Esophagus squamous epithelium (tissue), 5 donors: ENCODE measurements around the gene EGF. TPM values are rescaled to one million over a fixed set of nuclear protein-coding genes. Genes with fewer than 3 reads are reported as not detected.

Source experiments
- DNase-seq: peaks from one replicate; lab custom pipeline; 2025; lab: John Stamatoyannopoulos, UW
- H3K27ac ChIP-seq, 4 donors: fragments of 200-600 bp; sonication (generic); one replicate each; pipeline ENCODE4 v1.5.1; 2016 to 2019; ENCODE audit warnings: mild to moderate bottlenecking in 1 of 4
- H3K27me3 ChIP-seq, 4 donors: fragments of 200-600 bp; sonication (generic); 1 replicate in 3 of 4; 2 replicates in 1 of 4; pipeline versions ENCODE4 v1.5.1 to v1.6.0; 2017 to 2021; ENCODE audit warnings: antibody characterized with exemption in 1 of 4
- H3K36me3 ChIP-seq, 3 donors: fragments of 200-600 bp; sonication (generic); one replicate each; pipeline ENCODE4 v1.5.1; 2016 to 2019
- H3K4me1 ChIP-seq, 3 donors: fragments of 200-600 bp; sonication (generic); one replicate each; pipeline ENCODE4 v1.5.1; 2017 to 2019
- H3K4me3 ChIP-seq, 4 donors: fragments of 200-600 bp; sonication (generic); 1 replicate in 3 of 4; 2 replicates in 1 of 4; pipeline ENCODE4 v1.5.1; 2016 to 2019; ENCODE audit warnings: mild to moderate bottlenecking in 2 of 4, moderate library complexity in 1 of 4
- H3K9me3 ChIP-seq, 3 donors: fragments of 200-600 bp; sonication (generic); one replicate each; pipeline ENCODE4 v1.5.1; 2016 to 2019
- POLR2A ChIP-seq, 4 donors: fragments of 450-650 bp; IDR thresholded peaks; one replicate each; pipeline ENCODE4 v1.6.1; 2017; ENCODE audit warnings: antibody characterized with exemption in 4 of 4, mild to moderate bottlenecking in 4 of 4, moderate library complexity in 3 of 4
- WGBS, 2 donors: methylation state at CpG; one replicate each; pipeline ENCODE4 v1.1.5; 2018; 5-methylcytosine and 5-hydroxymethylcytosine counted together
- intact Hi-C: fragments of 100-400 bp; cut with DNase I; formaldehyde crosslinking; loops from one replicate; pipeline ENCODE4 v1.15.0; 2022
- total RNA-seq, 4 donors: library from RNA; depleted of rRNA; stranded (reverse); fragments of >200 nt; gene quantifications; one replicate each; pipeline ENCODE4 v1.1.0, GENCODE V29; 2016
- TF ChIP-seq, protein P1 (sequence below), 6 experiments: fragments of 450-650 bp in 4 of 6; fragments of 200-600 bp in 2 of 6; sonication (generic) in 2 of 6; IDR thresholded peaks; one replicate each; pipeline ENCODE4 v1.5.1; 2016 to 2019; ENCODE audit warnings: antibody characterized with exemption in 6 of 6, mild to moderate bottlenecking in 4 of 6, moderate library complexity in 4 of 6
- donor health status: DM: yes; HTN: yes; CAD: no.

The EGF gene
- total RNA-seq, 4 donors from 2014 or later, result 0.19 to 0.70 (median 0.47) TPM

DNA sequence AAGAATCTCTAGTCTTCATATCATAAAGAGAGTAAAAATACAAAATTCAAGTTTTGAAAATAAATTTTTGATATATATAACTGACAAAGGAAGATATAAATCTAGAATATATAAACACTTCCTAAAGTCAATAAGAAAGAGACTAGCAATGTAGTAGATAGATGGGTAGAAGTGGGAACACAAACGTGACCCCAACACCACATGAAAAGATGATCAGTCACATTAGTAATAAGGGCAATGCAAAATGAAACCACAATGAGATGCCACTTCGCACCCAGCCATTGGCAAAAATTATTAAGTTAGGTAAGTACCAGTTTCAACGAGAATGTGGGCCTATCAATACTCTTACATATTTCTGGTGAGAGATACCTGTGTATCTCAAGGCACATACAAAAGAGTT is 106.5 kb downstream of the EGF start:
- 55 to 75% methylated on average over 3 of the region's 3 CpGs for WGBS, 2 donors
- no peak overlapping the region for H3K4me3 ChIP-seq
- no peaks in the 10 kb centered on the region for H3K27me3 ChIP-seq
- intact Hi-C loops, result no loop called here
- DNase-seq, result no peak
- H3K4me1 ChIP-seq, result no peaks in the 10 kb centered on the region
- TF ChIP-seq POLR2A (IDR thresholded peaks at IDR 0.05), result no peak
- TF ChIP-seq, protein P1, sequence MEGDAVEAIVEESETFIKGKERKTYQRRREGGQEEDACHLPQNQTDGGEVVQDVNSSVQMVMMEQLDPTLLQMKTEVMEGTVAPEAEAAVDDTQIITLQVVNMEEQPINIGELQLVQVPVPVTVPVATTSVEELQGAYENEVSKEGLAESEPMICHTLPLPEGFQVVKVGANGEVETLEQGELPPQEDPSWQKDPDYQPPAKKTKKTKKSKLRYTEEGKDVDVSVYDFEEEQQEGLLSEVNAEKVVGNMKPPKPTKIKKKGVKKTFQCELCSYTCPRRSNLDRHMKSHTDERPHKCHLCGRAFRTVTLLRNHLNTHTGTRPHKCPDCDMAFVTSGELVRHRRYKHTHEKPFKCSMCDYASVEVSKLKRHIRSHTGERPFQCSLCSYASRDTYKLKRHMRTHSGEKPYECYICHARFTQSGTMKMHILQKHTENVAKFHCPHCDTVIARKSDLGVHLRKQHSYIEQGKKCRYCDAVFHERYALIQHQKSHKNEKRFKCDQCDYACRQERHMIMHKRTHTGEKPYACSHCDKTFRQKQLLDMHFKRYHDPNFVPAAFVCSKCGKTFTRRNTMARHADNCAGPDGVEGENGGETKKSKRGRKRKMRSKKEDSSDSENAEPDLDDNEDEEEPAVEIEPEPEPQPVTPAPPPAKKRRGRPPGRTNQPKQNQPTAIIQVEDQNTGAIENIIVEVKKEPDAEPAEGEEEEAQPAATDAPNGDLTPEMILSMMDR (IDR thresholded peaks at IDR 0.05), result no peak
- no peak overlapping the region for H3K27ac ChIP-seq
- H3K9me3 ChIP-seq, result no peaks in the 10 kb centered on the region
- H3K36me3 ChIP-seq, result no peaks in the 10 kb centered on the region

DNA sequence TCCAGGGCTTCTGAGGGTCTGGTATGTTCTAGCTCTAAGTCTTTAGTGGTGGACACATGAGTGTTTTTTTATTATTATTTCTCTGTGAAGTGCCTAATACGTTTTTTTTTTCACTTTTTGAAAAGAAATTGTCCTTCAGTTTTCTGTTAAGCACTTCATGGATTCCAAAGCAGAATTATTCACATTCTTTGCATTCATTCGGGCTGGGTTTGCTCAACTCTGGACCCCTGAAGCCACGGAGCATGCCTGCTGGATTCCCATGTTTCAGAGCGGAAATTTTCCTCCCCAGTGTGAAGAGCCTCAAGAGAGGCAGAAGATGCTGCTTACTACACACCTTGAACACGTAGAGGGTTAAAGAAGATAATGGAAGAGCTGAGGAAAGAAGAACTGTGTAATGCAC is 107.5 kb downstream of the EGF start:
- no peaks in the 10 kb centered on the region for H3K36me3 ChIP-seq
- H3K9me3 ChIP-seq, result no peaks in the 10 kb centered on the region

DNA sequence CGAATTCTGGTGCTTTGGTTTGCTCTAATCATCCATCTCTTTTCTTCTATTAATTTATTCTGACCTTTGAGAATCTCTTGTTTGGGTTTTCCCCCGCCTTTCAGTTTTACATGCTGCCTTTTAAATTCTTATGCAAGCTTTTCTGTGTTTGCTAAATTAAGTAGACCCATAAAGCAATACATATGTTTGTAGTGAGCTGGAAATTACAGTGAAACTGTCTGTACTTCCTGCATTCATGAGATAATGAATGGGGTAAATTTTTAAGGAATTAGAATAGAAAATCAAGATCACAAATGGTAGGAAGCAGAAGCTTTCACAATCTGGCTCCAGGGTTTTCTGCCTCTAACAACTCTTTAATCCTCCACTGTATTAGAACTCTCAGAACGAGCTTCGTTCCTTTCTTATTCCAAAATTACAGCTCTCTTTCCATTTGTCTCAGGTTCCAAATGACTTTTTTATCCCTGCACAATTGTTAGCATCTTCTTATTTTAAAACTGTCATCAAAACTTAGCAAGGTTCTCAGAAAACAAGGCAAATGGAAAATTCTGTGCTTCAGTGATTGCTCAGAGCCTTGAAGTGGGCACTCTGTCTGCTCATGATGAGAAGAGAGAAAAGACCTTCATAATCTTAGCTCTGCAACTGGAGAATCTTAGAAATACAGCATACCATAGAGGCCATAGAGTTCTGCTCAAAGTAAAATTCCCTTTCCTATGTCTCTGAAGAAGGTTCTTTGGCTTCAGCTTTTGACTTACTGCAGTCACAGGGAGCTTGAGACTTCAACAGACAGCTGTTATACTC is 108.2 kb downstream of the EGF start:
- no peak overlapping the region for H3K4me3 ChIP-seq
- intact Hi-C loops, result no loop called here
- H3K27ac ChIP-seq, result no peak overlapping the region
- 50 to 62% methylated on average over 4 of the region's 4 CpGs for WGBS, 2 donors
- no peaks in the 10 kb centered on the region for H3K9me3 ChIP-seq
- no peaks in the 10 kb centered on the region for H3K36me3 ChIP-seq
- TF ChIP-seq, protein P1 (IDR thresholded peaks at IDR 0.05), result no peak
- no peak for TF ChIP-seq POLR2A (IDR thresholded peaks at IDR 0.05)
- DNase-seq, result no peak
- no peaks in the 10 kb centered on the region for H3K27me3 ChIP-seq
- H3K4me1 ChIP-seq, result no peaks in the 10 kb centered on the region

More for the DNA sequence above, 107.5 kb downstream of the EGF start:
- Histone ChIP-seq H3K27me3 (no peaks in the 10 kb centered on the region), H3K27ac (no peak overlapping the region), H3K4me1 (no peaks in the 10 kb centered on the region), H3K4me3 (no peak overlapping the region)
- intact Hi-C loops, result no loop called here
- no peak for TF ChIP-seq POLR2A (IDR thresholded peaks at IDR 0.05)
- TF ChIP-seq, protein P1 (IDR thresholded peaks at IDR 0.05), result no peak
- 44% methylated on average over 5 of the region's 5 CpGs for WGBS, 2 donors
- DNase-seq, result no peak

- 83 to 85% methylated on average over 4 of the region's 4 CpGs for WGBS, 2 donors
- H3K27ac ChIP-seq, result no peak overlapping the region
- no peak overlapping the region for H3K4me3 ChIP-seq
- no peak for DNase-seq
- H3K36me3 ChIP-seq, result no peaks in the 10 kb centered on the region
- H3K27me3 ChIP-seq, result no peaks in the 10 kb centered on the region
- intact Hi-C loops, result no loop called here
- TF ChIP-seq, protein P1 (IDR thresholded peaks at IDR 0.05), result no peak
- no peak for TF ChIP-seq POLR2A (IDR thresholded peaks at IDR 0.05)
- no peaks in the 10 kb centered on the region for H3K9me3 ChIP-seq
- no peaks in the 10 kb centered on the region for H3K4me1 ChIP-seq
Observed at GRCh38 chr4:110022457-110022856, 109.8 kb downstream of the EGF start.

- intact Hi-C loops, result no loop called here
- Histone ChIP-seq H3K36me3 (no peaks in the 10 kb centered on the region), H3K9me3 (no peaks in the 10 kb centered on the region), H3K4me3 (no peak overlapping the region), H3K4me1 (no peaks in the 10 kb centered on the region), H3K27me3 (no peaks in the 10 kb centered on the region), H3K27ac (no peak overlapping the region)
- WGBS, 2 donors, result 53 to 58% methylated on average over 1 of the region's 1 CpG
- no peak for DNase-seq
- TF ChIP-seq POLR2A (IDR thresholded peaks at IDR 0.05), result no peak
Observed at GRCh38 chr4:110025056-110025455, 112.4 kb downstream of the EGF start.
